VCaP (cell line): ENCODE measurements around the gene RHOH.

Source experiments
- H3K27ac ChIP-seq: fragments of 450-650 bp; 2 replicates; pipeline ENCODE4 v1.5.1; 2017
- TF ChIP-seq, protein P1 (sequence below): fragments of 450-650 bp; conservative IDR thresholded peaks from 2 replicates; pipeline ENCODE4 v1.5.1; 2017; ENCODE audit warnings: mild to moderate bottlenecking, moderate library complexity

RHOH gene

DNA sequence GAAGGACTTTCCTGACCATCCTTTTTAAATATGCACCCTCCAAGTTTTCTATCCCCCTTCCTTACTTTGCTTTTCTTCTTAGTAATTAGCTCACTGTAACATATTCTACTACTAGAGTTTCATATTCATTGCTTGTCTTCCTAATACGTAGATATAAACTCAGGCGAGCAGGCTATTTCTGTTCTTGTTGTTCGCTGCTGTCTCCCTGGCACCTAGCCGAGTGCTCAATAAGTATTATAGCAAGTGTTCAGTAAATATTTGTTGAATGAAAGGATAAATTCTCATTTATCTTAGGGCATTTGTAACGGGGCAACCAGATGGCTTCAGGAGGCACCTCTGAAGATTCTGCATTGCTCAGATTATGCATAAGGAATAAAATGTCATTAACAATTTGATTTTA lies 6.8 kb upstream of the RHOH start:
- peak overlapping the region; percentile 98 for H3K27ac ChIP-seq
- TF ChIP-seq, protein P1, sequence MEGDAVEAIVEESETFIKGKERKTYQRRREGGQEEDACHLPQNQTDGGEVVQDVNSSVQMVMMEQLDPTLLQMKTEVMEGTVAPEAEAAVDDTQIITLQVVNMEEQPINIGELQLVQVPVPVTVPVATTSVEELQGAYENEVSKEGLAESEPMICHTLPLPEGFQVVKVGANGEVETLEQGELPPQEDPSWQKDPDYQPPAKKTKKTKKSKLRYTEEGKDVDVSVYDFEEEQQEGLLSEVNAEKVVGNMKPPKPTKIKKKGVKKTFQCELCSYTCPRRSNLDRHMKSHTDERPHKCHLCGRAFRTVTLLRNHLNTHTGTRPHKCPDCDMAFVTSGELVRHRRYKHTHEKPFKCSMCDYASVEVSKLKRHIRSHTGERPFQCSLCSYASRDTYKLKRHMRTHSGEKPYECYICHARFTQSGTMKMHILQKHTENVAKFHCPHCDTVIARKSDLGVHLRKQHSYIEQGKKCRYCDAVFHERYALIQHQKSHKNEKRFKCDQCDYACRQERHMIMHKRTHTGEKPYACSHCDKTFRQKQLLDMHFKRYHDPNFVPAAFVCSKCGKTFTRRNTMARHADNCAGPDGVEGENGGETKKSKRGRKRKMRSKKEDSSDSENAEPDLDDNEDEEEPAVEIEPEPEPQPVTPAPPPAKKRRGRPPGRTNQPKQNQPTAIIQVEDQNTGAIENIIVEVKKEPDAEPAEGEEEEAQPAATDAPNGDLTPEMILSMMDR: no peak

DNA sequence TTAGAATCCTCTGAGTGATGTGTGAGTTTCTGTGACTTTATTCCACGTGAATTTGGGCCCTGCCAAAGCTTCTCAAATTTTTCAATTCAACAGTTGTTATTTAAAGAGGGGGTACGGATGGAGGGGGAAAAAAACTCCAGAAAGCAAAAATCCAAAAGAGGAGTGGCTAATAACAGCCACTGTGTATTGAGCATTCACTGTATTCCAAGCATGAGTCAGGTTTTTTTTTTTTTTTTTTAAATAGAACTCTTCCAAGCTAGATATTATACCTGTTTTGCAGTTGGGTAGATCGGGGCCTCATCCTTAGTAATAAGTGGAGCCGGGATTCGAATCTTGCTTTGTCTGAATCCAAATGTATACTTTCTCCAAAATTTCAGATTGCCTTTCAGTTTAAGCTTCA lies 6.4 kb upstream of the RHOH start:
- TF ChIP-seq, protein P1: no peak
- H3K27ac ChIP-seq: peak overlapping the region; percentile 98

DNA sequence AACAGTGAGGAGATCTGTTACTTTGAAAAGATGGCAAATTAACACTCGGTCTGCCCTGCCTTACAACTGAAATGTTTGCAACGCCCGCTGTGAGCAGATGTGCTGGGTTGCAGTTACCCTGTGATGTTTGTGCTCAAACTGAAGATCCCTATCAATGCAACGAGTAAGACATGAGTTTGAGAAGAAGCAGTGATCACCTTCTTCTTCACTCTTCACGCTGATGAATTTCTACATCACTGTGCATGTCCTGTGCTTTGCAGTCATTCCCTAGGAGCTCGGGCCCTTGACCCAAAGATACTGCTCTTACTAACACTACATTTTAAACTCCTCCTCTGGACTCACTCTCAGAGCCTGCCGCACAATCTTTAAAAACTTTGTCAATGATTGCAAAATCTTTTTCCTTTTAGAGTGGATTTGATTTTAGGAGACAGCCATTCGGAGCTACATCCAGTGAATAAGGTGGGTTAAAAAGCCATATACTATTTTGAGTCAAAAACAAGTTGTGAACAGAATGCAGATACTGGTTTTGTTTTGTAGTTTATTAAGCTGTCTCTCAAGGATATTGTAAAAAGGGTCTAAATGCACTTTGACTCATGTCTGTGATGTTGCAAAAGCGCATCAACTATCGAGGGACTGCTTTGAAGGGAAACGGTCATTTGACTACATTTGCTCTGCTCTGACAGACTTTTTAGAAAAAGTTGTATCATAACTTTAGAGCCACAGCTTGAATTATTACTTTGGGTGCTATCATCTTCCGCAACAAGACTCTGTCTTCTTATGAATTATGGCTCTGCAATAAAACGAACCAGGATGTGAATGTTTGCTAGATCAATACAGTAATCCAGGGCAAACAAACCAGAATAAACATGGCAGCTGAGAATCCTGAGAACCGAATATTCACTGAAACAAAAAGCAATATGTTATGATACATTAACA lies 5.7 kb upstream of the RHOH start:
- TF ChIP-seq, protein P1: no peak
- peak overlapping the region; percentile 98 for H3K27ac ChIP-seq

DNA sequence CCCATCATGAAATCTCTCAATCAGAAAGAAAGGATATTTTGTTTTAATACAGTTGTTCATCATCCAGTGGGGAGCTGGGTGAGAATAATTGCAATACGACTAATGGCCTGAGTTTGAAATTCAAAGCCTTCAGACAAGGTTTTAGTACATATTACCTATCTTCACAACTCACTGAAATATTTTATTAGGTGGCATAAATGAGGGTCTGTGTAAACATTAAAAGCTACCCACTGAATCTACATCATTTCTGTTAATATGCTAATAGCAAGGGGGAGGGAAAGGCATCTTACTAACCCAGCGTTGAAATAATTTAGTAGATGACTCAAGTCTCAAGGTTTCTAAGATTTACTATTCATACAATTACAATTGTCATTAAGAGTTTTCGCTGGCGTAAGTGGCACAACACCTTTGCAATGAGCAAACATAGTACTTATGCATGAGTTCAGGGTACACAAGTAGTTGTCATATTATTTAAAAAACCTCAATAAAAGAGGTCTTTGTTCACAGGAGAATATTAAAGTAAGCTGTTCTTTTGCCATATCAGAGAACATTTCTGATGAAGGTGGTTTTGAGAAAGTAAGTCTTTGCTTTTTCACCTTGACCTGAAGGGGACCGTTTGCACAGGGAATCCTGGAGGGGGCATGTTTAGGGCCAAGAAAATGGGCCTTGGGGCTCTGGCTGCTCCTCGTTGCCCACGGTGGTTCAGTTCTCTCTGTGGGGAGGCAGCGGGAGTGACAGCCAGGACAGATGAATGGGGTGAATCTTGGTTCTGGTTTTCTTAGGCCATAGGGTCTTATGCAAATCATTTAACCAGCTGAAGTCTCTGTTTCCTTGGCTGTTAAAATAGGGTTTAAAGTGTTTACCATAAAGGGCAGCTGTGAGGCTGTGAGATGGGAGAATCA lies 4.5 kb upstream of the RHOH start:
- H3K27ac ChIP-seq: peak overlapping the region; percentile 98
- TF ChIP-seq, protein P1: no peak

DNA sequence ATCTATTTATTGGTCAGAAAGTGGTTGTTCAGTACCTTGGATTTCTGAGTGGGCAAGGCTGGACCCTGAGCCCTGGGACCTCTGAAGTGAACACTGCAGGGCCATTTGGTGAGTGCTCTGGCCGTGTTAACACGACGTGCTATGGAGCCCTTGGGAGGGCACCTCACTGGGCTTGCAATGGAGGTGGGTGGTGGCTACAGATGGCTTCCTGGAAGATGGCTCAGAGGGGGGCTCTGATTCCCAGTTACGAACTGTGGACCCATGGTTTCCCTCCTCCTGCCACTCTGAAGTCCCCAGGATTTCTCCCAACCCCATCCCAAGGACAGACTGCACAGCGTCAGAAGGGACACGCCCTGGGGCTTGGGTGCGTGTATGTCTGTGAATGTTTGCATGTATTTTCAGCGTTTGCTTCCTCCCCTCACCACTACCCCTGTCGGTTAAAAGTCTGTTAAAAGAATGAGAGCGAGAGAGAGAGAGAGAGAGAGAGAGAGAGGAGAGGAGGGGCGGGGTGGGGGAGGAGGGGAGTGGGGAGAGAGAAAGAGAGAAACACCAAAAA lies 3.7 kb upstream of the RHOH start:
- TF ChIP-seq, protein P1: no peak
- H3K27ac ChIP-seq: peak overlapping the region; percentile 98

DNA sequence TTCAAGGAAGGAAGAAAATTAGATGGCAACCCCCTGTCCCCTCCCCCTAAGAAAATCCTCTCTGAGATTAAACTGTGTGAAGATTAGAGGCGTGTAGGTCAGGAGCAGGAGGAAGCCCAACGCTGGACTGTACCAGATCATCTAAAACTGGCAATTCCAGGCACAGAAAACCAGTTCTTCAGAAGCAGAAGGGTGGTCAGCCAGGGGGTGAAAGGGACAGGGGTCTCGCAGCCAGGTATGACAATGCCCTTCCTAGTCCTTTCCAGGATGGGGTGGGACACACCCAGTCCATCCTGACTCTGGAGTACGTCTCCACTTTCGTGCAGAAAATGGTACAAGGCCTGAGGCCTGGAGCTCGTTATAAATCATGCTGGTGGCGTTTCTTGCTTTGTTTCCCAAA lies 3.3 kb upstream of the RHOH start:
- H3K27ac ChIP-seq: peak overlapping the region; percentile 98
- TF ChIP-seq, protein P1: no peak
